Thyroid gland (tissue), 4 donors: ENCODE results near the gene HOXD3.

Experiments used
- CTCF ChIP-seq, 6 experiments: fragments of 200-600 bp in 3 of 6; fragments of 450-650 bp in 3 of 6; sonication (generic) in 3 of 6; IDR thresholded peaks; one replicate each; pipeline ENCODE4 v1.5.1; 2016 to 2019; ENCODE audit warnings: antibody characterized with exemption in 6 of 6, mild to moderate bottlenecking in 2 of 6, inconsistent platforms in 1 of 6, moderate library complexity in 1 of 6
- POLR2A ChIP-seq, 2 donors: fragments of 450-650 bp; IDR thresholded peaks; one replicate each; pipeline ENCODE4 v1.6.1; 2017; ENCODE audit warnings: antibody characterized with exemption in 2 of 2, mild to moderate bottlenecking in 2 of 2, moderate library complexity in 1 of 2

GRCh38 chr2:176164611-176165369 lies 7.7 kb downstream of the HOXD3 start:
- TF ChIP-seq CTCF (IDR thresholded peaks at IDR 0.05) (no peak), POLR2A (IDR thresholded peaks at IDR 0.05) (no peak)
